Adipose tissue (tissue), 3 donors: ENCODE measurements around the gene SMC1B. TPM values are rescaled to one million over a fixed set of nuclear protein-coding genes. Genes with fewer than 3 reads are reported as not detected.
"Not testable (repeated sequence)": the region's sequence is repeated elsewhere in the genome, so short reads cannot be mapped to it uniquely, and the experiment has no call there.

Experiments used
- H3K27ac ChIP-seq: one replicate; pipeline ENCODE4 v1.5.1; 2013; ENCODE audit warnings: low read depth, low read length
- WGBS, 3 donors: extraction: QIAGEN DNeasy Blood & Tissue Kit; methylation state at CpG; one replicate each; pipeline ENCODE4 v1.1.7; 2013; 5-methylcytosine and 5-hydroxymethylcytosine counted together
- polyA plus RNA-seq, 3 donors: library from polyadenylated mRNA; stranded (reverse); fragments of 200-250 nt; gene quantifications; one replicate each; pipeline ENCODE4 v1.2.3, GENCODE V29; 2013
- donor health status: healthy with polysubstance abuse.
- donor health status: Bipolar disorder and iron deficiency.
- donor health status: healthy.

SMC1B gene
- polyA plus RNA-seq, 3 donors, result 0.01 to 0.02 TPM; not detected in 1

- WGBS, 3 donors, result 56 to 74% (median 57%) methylated on average over 9 of the region's 9 CpGs
- H3K27ac ChIP-seq, result no peak overlapping the region
Observed at GRCh38 chr22:45448431-45448830, 35.0 kb upstream of the SMC1B start.

GRCh38 chr22:45447596-45447995, 34.2 kb upstream of the SMC1B start:
- H3K27ac ChIP-seq, result not testable (repeated sequence)
- WGBS, 3 donors, result 86 to 91% (median 87%) methylated on average over 4 of the region's 4 CpGs

- no peak overlapping the region for H3K27ac ChIP-seq
- WGBS, 3 donors, result 80 to 91% (median 89%) methylated on average over 5 of the region's 5 CpGs
Observed at GRCh38 chr22:45446216-45446615, 32.8 kb upstream of the SMC1B start.

GRCh38 chr22:45445031-45445710, 31.8 kb upstream of the SMC1B start:
- 88 to 94% (median 92%) methylated on average over 14 of the region's 14 CpGs for WGBS, 3 donors
- no peak overlapping the region for H3K27ac ChIP-seq

- WGBS, 3 donors, result 81 to 89% (median 85%) methylated on average over 3 of the region's 3 CpGs
- H3K27ac ChIP-seq, result no peak overlapping the region
Observed at GRCh38 chr22:45444168-45444567, 30.8 kb upstream of the SMC1B start.

GRCh38 chr22:45442116-45442515, 28.7 kb upstream of the SMC1B start:
- 63 to 84% (median 83%) methylated on average over 5 of the region's 5 CpGs for WGBS, 3 donors
- H3K27ac ChIP-seq, result no peak overlapping the region

GRCh38 chr22:45441138-45441537, 27.7 kb upstream of the SMC1B start:
- WGBS, 3 donors, result 13 to 29% (median 21%) methylated on average over 10 of the region's 10 CpGs
- H3K27ac ChIP-seq, result no peak overlapping the region

GRCh38 chr22:45440688-45441087, 27.3 kb upstream of the SMC1B start:
- not testable (repeated sequence) for H3K27ac ChIP-seq
- 41 to 57% (median 53%) methylated on average over 13 of the region's 13 CpGs for WGBS, 3 donors

GRCh38 chr22:45438336-45438735, 24.9 kb upstream of the SMC1B start:
- no peak overlapping the region for H3K27ac ChIP-seq

GRCh38 chr22:45436871-45437517, 23.6 kb upstream of the SMC1B start:
- WGBS, 3 donors, result 63 to 94% (median 75%) methylated on average over 28 to 34 of the region's 34 CpGs
- H3K27ac ChIP-seq, result not testable (repeated sequence)

GRCh38 chr22:45435544-45436139, 22.2 kb upstream of the SMC1B start:
- 5 to 6% (median 6%) methylated on average over 20 of the region's 20 CpGs for WGBS, 3 donors
- H3K27ac ChIP-seq, result no peak overlapping the region

GRCh38 chr22:45434981-45435380, 21.6 kb upstream of the SMC1B start:
- WGBS, 3 donors, result 66 to 91% (median 73%) methylated on average over 6 of the region's 6 CpGs
- H3K27ac ChIP-seq, result no peak overlapping the region

GRCh38 chr22:45430871-45431270, 17.5 kb upstream of the SMC1B start:
- no peak overlapping the region for H3K27ac ChIP-seq
- 87 to 90% (median 89%) methylated on average over 19 of the region's 19 CpGs for WGBS, 3 donors

- no peak overlapping the region for H3K27ac ChIP-seq
- WGBS, 3 donors, result 79 to 87% (median 82%) methylated on average over 18 of the region's 18 CpGs
Observed at GRCh38 chr22:45429981-45430775, 16.8 kb upstream of the SMC1B start.

- H3K27ac ChIP-seq, result no peak overlapping the region
- WGBS, 3 donors, result 89 to 93% (median 91%) methylated on average over 10 of the region's 10 CpGs
Observed at GRCh38 chr22:45429424-45429823, 16.0 kb upstream of the SMC1B start.

GRCh38 chr22:45428391-45429385, 15.3 kb upstream of the SMC1B start:
- WGBS, 3 donors, result 80 to 91% (median 90%) methylated on average over 19 of the region's 19 CpGs
- no peak overlapping the region for H3K27ac ChIP-seq

- H3K27ac ChIP-seq, result no peak overlapping the region
- WGBS, 3 donors, result 63 to 79% (median 71%) methylated on average over 2 of the region's 2 CpGs
Observed at GRCh38 chr22:45427114-45427513, 13.7 kb upstream of the SMC1B start.

GRCh38 chr22:45426387-45426786, 13.0 kb upstream of the SMC1B start:
- WGBS, 3 donors, result 91 to 99% (median 96%) methylated on average over 9 of the region's 9 CpGs
- no peak overlapping the region for H3K27ac ChIP-seq
